Mucosa of stomach (tissue), 1 donor: Measurements from ENCODE around the gene MICA.
"Not testable (repeated sequence)": the region's sequence is repeated elsewhere in the genome, so short reads cannot be mapped to it uniquely, and the experiment has no call there.

Experiments
- H3K27me3 ChIP-seq: one replicate; pipeline ENCODE4 v1.7.0; 2013; ENCODE audit warnings: mild to moderate bottlenecking, low read length; ENCODE audit not compliant: control insufficient read depth, insufficient read depth
- H3K36me3 ChIP-seq: one replicate; pipeline ENCODE4 v1.7.0; 2013; ENCODE audit warnings: low read length; ENCODE audit not compliant: control insufficient read depth, insufficient read depth
- H3K4me1 ChIP-seq: one replicate; pipeline ENCODE4 v1.7.0; 2013; ENCODE audit warnings: mild to moderate bottlenecking, low read length; ENCODE audit not compliant: control insufficient read depth, insufficient read depth
- H3K4me3 ChIP-seq: one replicate; pipeline ENCODE4 v1.7.0; 2013; ENCODE audit warnings: low read length
- H3K9ac ChIP-seq: one replicate; pipeline ENCODE4 v1.7.0; 2013; ENCODE audit warnings: mild to moderate bottlenecking, low read length, moderate library complexity
- H3K9me3 ChIP-seq: one replicate; pipeline ENCODE4 v1.7.0; 2013; ENCODE audit warnings: mild to moderate bottlenecking, low read length, moderate library complexity; ENCODE audit not compliant: control insufficient read depth
- donor health status: Pancreatic carcinoma.

The MICA gene

DNA sequence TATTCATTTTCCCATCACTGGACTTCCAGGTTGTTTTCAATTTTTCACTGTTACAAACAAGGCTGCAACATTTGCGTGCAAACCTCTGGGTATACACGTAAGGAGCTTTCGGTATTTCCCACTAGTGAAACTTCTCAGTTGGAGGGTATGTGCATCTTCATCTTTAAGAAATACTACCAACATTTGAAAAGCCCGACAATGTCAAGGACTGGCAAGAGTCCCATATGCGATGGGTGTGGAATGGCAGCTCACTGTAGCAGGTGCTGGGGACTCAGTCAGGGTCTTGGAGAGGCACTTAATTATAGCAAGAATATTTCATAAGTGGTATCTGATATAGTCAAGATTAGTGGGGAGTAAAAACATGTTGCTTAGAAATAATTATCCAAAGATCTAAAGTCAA lies 37.5 kb upstream of the MICA start:
- Histone ChIP-seq H3K9me3 (no peaks in the 10 kb centered on the region), H3K4me1 (no peaks in the 10 kb centered on the region), H3K36me3 (no peaks in the 10 kb centered on the region), H3K9ac (no peak overlapping the region), H3K27me3 (peaks cover 20% of the 10 kb centered on the region), H3K4me3 (no peak overlapping the region)

DNA sequence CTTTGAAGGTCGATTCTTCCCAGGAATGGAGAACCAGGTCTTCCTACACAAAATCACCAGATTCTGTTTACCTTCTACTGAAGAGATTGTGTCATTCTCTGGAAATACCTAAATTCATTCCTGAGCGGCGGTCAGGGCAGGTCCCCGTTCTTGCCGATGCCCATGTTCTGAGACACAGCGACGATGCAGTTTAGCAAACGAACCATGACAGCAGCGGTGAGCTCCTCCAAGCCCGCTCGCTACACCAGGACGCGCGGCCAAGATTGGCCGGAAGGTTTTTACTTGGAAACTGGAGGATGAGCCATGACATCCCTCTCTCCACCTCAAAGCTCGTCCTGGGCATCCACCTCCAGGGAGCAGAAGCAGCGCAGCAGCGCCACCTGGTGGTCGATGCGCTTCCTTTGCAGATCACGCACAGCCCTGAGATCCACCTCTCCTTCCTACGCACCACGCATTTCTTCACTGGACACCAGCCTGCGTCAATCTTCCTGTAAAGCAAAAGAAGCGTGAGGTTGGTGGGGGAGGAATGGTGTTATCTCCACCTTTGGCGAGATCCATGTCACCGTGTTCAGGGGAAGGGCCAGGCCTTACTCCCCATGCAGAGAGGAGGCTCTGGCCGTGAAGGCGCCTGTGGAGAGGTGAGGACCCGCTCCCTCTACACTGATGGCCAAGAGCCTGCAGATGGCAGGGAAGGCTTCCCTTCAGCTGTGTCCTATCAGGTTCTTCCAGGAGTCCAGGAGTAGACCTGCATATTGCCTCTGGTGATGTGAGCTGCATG lies 36.5 kb upstream of the MICA start:
- H3K27me3 ChIP-seq, result peaks cover 18% of the 10 kb centered on the region
- H3K4me3 ChIP-seq, result no peak overlapping the region
- peak overlapping the region; percentile 16 for H3K9ac ChIP-seq
- H3K4me1 ChIP-seq, result no peaks in the 10 kb centered on the region
- no peaks in the 10 kb centered on the region for H3K9me3 ChIP-seq
- H3K36me3 ChIP-seq, result no peaks in the 10 kb centered on the region

DNA sequence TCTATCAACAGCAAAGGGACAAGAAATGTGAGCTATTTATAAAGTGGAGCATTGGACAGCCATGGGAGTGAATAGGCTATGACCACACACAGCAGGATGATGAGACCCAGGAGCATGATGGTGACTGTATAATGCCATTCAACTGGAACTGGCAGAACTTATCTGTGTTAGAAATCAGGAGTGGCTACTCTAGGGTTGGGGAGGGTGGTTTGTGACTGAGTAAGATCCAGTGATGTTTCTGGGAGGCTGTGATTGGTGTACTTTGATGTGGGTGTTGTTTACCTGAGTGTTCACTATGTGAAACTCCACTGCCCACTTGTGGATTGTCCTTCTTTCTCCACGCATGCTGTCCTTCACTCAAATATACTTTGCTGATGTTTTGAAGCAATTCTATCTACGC lies 34.9 kb upstream of the MICA start:
- H3K9me3 ChIP-seq, result no peaks in the 10 kb centered on the region

DNA sequence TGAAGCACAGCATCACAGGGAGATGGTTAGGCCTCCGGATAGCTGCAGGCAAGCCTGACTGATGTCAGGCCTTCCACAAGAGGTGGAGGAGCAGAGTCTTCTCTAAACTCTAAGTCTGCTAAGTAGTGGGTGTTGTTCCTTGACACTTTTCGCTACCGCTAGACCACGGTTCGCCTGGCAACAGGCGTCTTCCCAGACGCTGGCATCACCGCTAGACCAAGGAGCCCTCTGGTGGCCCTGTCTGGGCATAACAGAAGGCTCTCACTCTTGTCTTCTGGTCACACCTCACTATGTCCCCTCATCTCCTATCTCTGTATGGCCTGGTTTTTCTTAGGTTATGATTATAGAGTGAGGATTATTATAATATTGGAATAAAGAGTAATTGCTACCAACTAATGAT lies 29.3 kb upstream of the MICA start:
- peaks cover 19% of the 10 kb centered on the region for H3K4me1 ChIP-seq
- H3K36me3 ChIP-seq, H3K9ac ChIP-seq, H3K27me3 ChIP-seq, H3K9me3 ChIP-seq, H3K4me3 ChIP-seq: not testable (repeated sequence)

More for the DNA sequence above, 34.9 kb upstream of the MICA start:
- no peaks in the 10 kb centered on the region for H3K36me3 ChIP-seq
- H3K9ac ChIP-seq, result peak overlapping the region; percentile 1
- peaks cover 17% of the 10 kb centered on the region for H3K27me3 ChIP-seq
- H3K4me3 ChIP-seq, result no peak overlapping the region
- H3K4me1 ChIP-seq, result no peaks in the 10 kb centered on the region

DNA sequence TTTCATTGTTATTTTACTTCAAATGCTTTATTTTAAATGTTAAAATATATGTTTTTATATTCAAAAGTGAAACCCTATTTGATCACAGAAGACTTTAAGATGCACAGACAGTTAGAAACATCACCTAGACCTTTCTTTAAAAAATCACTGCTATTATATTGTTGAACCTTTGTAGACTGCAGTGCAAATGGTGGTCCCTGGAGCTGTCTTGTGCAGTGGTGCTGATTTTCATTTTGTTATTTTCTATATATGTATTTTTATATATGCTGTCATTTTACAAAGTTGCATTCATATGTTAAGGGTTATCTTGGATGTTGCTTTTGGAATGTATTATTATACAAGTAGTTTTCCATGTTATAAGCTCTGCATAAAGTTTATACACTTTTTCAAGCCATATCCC lies 27.7 kb upstream of the MICA start:
- peaks cover 19% of the 10 kb centered on the region for H3K4me1 ChIP-seq
- no peaks in the 10 kb centered on the region for H3K9me3 ChIP-seq
- H3K4me3 ChIP-seq, result no peak overlapping the region
- H3K9ac ChIP-seq, result no peak overlapping the region
- no peaks in the 10 kb centered on the region for H3K36me3 ChIP-seq
- H3K27me3 ChIP-seq, result peaks cover 7% of the 10 kb centered on the region

DNA sequence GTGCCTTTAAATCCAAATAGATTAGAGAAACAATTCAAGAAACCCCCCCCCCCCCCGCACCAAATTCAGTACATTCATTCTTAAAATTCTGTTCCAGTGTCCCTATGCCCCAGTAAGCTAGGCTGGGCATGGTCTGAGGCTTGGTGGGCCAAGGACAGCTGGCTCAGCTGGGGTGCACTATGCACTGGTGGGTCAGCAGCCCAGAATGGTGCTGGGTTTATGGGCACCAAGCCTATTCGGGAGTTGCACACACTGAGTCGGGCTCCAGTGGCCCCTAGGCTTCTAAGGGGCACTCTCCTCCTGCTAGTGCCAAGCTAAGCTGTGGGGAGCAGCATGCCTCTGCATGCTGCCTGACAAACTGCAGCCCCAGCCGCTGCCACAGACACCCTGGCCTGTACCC lies 26.4 kb upstream of the MICA start:
- H3K36me3 ChIP-seq, result no peaks in the 10 kb centered on the region
- H3K27me3 ChIP-seq, result peaks cover 7% of the 10 kb centered on the region

DNA sequence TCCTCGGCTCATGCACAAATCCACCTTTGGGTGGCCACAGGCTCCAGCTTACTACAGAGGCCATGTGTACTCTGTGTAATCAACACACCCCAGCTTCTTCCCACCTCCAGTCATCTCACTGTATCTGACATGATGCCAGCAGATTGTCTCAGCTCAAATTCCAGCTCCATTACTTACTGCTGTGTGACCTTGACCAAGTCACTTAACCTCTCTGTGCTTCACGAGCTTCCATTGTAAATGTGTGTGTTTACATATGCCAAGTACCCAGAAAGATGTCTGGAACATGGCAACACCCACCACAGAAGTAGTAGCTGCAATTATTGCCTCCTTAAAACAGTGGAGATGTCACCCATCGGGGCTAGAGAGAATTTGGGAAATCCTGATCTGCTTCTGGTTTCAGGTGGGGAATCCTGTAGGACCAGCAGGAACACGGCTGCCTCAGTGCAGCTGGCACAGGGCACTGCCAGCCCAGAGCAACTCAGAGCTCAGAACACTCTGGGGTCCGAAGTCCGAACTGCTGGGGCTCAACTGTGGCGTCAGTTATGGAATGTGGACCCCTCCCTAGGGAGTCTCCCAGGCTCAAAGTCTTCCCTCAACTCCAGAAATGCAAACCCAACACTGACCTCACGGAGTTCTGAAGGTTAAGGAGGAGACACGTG lies 25.2 kb upstream of the MICA start:
- Histone ChIP-seq H3K27me3 (peaks cover 7% of the 10 kb centered on the region), H3K4me3 (no peak overlapping the region), H3K36me3 (no peaks in the 10 kb centered on the region), H3K9ac (no peak overlapping the region), H3K4me1 (peaks cover 19% of the 10 kb centered on the region), H3K9me3 (no peaks in the 10 kb centered on the region)

More for the DNA sequence above, 26.4 kb upstream of the MICA start:
- H3K4me1 ChIP-seq, result peaks cover 19% of the 10 kb centered on the region
- no peak overlapping the region for H3K9ac ChIP-seq
- H3K4me3 ChIP-seq, result no peak overlapping the region
- no peaks in the 10 kb centered on the region for H3K9me3 ChIP-seq

DNA sequence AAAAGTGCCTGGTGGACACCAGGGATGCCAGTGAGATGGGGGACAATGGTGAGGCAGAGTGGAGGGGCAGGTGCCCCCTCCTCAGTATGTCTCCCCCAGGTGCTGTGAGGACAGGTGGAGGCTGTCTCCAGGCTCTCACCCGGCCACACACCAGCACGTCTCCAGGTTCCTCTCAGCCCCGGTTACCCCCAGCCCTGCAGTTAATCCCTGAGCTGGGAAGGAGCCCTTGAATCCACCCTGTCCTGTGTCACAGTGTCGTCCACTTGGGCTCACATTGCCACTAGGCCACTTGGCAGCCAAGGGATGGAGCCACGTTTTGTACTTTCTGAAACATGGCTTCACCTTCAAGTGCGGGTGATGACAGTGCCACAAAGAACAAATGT lies 24.7 kb upstream of the MICA start:
- peaks cover 7% of the 10 kb centered on the region for H3K27me3 ChIP-seq
- peaks cover 19% of the 10 kb centered on the region for H3K4me1 ChIP-seq
- H3K9me3 ChIP-seq, result no peaks in the 10 kb centered on the region
- H3K9ac ChIP-seq, result no peak overlapping the region
- no peaks in the 10 kb centered on the region for H3K36me3 ChIP-seq
- no peak overlapping the region for H3K4me3 ChIP-seq

DNA sequence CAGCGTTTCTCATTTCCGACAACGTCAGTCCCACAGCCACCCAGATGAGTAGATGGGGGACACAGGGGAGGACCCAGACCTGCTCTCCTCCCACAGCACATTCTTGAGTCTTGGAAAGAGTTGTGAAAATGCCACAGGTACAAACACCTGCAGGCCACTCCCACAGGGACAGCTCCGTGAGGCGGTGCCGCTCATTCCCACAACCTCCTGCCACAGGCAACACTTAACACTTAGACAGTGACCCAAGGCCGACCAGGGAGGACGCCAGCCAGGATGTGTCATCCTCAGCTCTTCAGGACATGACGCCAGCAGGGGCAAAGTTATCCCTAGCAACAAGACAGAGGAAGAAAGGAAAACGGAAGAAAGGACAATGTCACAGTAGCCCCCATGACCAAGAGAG lies 23.5 kb upstream of the MICA start:
- Histone ChIP-seq H3K27me3 (peaks cover 7% of the 10 kb centered on the region), H3K4me3 (no peak overlapping the region), H3K4me1 (peaks cover 19% of the 10 kb centered on the region), H3K9me3 (no peaks in the 10 kb centered on the region), H3K9ac (no peak overlapping the region), H3K36me3 (no peaks in the 10 kb centered on the region)

DNA sequence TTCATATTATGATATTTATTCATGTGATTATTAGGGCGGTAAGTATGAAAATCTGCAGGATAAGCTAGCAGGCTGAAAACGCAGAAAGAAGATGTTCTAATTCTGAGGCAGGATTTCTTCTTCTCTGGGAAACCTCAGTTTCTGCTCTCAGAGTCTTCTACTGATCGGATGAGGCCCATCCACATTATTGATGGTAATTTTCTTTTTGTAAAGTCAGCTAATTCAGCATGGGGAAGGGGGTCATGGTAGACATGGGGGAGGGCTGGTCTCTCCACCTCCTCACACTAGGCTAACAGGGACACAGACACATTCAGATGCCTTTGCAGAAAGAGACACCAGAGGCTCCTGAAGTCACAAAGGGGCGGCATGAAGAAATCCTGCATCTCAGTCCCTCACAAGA lies 21.7 kb upstream of the MICA start:
- peaks cover 7% of the 10 kb centered on the region for H3K27me3 ChIP-seq
- no peak overlapping the region for H3K4me3 ChIP-seq
- no peaks in the 10 kb centered on the region for H3K9me3 ChIP-seq
- no peaks in the 10 kb centered on the region for H3K36me3 ChIP-seq
- peaks cover 19% of the 10 kb centered on the region for H3K4me1 ChIP-seq
- H3K9ac ChIP-seq, result no peak overlapping the region

DNA sequence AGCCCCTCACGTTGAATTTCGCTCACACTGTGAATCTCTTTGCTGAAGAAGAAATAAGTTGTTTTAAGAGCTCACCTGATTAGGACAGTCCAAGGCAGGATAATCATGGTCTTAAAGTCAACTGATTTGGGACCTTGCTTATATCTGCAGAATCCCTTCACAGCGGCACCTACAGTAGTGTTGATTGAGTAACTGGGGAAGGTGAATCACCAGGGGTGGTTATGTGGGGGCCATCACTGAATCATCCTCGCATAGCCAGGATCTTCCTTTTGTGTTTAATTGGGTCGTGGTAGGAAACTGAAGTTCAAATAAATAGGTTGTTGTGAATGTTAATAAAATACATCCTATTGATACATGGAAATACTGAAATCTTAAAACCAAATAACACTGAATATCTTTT lies 20.2 kb upstream of the MICA start:
- no peaks in the 10 kb centered on the region for H3K9me3 ChIP-seq
- H3K36me3 ChIP-seq, result no peaks in the 10 kb centered on the region
- H3K27me3 ChIP-seq, result peaks cover 7% of the 10 kb centered on the region
- no peak overlapping the region for H3K9ac ChIP-seq
- H3K4me1 ChIP-seq, result peaks cover 10% of the 10 kb centered on the region
- no peak overlapping the region for H3K4me3 ChIP-seq

DNA sequence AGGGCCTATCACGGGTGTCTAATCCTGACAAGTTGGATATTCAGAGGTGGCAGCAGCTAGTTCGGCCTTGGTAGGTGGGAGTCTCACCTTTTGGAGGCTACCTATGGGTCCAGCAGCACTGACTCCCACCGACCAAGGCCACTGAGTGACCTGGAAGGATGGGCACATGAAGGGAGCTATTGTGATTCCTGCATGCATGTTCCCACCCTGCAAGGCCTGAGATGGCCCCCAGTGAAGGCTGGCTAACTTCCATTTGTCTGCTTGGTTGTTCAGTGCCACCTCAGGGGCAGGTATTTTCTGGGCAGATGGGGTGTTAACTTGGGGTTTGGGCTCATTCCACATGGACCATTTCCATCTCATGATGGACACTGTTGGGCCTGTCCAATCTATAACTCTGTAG lies 18.4 kb upstream of the MICA start:
- H3K9ac ChIP-seq, result no peak overlapping the region
- H3K9me3 ChIP-seq, result no peaks in the 10 kb centered on the region
- no peaks in the 10 kb centered on the region for H3K4me1 ChIP-seq
- peaks cover 4% of the 10 kb centered on the region for H3K27me3 ChIP-seq
- H3K36me3 ChIP-seq, result no peaks in the 10 kb centered on the region
- no peak overlapping the region for H3K4me3 ChIP-seq
